Measurements from ENCODE around the gene ATP8B2.
"Not testable (repeated sequence)": the region's sequence is repeated elsewhere in the genome, so short reads cannot be mapped to it uniquely, and the experiment has no call there.

DNA sequence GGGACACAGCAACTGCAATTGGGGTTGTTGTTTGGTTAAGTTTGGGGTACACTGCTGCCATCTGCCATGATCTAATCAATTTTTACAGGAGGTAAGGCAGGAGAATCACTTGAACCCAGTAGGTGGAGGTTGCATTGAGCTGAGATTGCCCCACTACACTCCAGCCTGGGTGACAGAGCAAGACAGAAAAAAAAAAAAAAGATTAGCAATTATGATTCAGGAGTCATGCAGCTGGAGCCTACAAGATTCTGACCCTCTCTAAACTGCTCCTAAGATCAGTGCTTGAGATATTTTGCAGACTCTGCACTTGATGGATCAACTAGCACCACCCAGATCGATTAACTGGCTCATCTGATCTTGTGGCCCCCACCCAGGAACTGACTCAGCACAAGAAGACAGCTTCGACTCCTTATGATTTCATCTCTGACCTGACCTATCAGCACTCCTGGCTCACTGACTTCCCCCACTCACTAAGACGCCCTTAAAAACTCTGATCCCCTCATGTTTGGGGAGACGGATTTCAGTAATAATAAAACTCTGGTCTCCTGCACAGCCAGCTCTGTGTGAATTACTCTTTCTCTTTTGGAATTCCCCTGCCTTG, 17.6 kb upstream of the ATP8B2 start:
- not testable (repeated sequence) for TF ChIP-seq POLR2A (IDR thresholded peaks at IDR 0.05; ENCODE audit: low read length); GATA1 (IDR thresholded peaks at IDR 0.05; ENCODE audit: low read depth, low read length)

Data from erythroblast (primary cell).